NCI-H146 (cell line): ENCODE results near the gene TBCD.
"Not testable (repeated sequence)": the region's sequence is repeated elsewhere in the genome, so short reads cannot be mapped to it uniquely, and the experiment has no call there.

ENCODE experiments used
- DNase-seq: peaks from one replicate; lab custom pipeline; 2025; lab: John Stamatoyannopoulos, UW

TBCD gene

DNA sequence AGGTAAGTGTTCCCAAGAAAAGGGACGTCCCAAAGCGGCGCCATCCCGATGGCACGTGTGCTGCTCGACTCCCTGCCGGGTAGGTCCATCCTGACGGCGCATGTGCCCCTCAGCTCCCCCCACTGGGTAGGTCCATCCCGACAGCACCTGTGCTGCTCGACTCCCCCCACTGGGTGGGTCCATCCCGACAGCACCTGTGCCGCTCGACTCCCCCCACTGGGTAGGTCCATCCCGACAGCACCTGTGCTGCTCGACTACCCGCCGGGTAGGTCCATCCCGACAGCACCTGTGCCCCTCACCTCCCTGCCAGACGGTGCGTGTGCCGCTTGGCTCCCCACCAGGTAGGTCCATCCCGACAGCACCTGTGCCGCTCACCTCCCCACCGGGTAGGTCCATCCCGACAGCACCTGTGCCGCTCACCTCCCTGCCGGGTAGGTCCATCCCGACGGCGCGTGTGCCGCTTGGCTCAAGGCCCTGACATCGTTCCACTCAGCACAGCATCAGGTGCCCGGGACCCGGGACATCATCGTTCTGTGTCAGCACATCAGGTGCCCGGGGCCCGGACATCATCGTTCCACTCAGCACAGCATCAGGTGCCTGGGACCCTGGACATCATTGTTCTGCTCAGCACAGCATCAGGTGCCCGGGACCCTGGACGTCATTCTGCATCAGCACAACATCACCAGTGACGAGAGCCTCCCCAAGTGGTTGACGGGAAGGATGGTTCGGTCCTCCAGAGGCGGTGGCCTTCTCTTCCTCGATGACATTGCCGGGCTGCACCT lies 22.2 kb upstream of the TBCD start:
- no peak for DNase-seq

DNA sequence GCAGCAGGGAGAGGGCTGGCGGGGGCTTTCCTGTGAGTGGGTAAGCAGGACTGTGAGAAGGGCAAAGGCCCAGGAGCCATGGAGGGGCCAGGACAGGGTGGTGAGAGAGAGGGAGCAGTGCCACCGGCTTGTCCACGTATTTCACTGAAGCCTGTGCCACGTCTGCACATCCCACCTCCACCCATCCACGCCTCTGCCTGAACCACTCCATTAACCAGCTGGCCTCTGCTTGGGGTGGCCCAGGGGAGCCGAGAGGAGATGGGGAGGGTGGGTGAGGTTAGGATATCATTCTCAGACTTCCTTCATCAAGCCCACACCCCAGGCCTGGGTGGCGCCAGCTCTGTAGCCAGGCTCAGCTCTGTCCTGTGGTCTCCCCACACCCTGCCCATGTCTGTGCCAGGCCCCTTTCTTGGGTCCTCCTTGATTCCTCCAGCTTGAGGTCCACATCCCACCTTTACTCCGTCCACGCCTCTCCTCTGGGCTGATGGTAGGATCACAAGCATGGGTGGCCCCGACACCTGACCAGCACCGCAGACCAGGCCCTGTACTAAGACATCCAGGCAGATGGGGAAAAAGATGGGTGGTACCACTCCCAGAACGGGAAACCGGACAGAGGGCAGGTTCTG lies 19.6 kb upstream of the TBCD start:
- DNase-seq, result no peak

DNA sequence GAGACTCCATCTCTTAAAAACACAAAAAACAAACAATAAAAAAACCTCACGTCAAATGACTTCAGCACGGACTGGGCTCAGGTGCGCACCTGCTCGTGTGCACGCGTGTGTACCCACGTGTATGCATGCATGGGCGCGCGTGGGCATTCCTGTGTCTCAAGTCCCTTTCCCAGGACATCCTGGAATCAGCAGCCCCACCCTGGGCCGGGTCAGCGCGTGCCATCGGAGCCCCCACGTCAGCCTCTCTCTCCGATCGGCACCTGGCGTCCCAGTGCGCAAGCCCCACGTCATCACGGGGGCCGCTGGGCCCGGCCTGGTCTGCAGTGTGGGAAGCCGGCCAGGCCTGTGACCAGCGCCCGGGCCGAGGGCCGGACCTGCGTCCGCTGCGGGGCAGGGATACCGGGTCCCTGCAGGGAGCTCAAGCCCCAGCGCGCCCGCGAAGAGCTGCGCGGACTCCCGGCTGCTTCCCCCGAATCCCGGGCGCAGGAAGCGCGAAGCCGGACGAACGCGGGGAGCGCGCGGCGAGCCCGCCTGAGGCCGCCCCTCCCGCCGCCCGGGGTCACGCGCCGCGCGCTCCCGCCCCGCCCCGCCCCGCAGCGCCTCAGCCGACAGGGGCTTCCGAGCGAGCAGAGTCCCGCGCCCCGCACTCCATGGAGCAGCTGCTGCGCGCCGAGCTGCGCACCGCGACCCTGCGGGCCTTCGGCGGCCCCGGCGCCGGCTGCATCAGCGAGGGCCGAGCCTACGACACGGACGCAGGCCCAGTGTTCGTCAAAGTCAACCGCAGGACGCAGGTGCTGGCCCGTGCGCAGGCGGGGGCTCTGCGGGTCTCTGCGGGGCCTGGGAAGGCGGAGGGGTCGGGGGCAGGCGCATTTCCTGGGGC lies 16.6 kb upstream of the TBCD start, which contains the start of gene FN3K:
Gene FN3K, plus strand, starts transcription at position 629 of the 880 bp plus-strand sequence. Its CDS starts 22 bp downstream, at position 651.
- DNase-seq, result peak; percentile 85

DNA sequence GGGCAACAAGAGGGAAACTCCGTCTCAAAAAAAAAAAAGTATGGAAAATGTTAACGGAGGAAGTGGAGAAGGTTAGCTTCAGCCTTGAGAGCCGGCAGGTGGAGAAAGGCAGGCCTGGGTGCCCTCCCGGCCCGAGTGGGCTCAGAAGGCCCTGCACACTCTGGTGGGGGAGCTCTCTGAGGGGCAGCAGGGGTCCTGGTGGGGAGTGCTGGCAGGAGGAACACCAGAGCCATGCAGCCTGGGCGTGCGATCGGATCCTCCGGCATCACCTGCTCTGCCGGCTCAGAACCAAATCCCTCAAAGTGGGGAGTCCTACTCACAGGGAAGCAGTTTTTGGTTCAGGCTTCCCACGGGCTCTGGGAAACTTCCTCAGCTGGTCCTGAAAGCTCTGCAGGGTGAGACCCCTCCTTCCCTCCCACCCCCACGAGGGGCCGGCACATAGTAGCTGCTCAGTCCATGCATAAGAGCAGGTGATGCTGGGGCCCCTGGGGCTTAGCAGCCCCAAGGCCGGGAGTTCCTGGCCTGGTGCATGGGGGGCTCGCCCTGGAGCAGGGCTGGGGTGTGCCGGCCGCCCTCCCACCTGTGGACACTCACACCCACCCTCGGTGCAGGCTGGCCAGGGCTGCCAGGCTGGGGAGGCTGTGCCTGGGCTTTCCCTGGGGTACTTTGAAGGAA lies 15.2 kb upstream of the TBCD start:
- DNase-seq, result no peak

DNA sequence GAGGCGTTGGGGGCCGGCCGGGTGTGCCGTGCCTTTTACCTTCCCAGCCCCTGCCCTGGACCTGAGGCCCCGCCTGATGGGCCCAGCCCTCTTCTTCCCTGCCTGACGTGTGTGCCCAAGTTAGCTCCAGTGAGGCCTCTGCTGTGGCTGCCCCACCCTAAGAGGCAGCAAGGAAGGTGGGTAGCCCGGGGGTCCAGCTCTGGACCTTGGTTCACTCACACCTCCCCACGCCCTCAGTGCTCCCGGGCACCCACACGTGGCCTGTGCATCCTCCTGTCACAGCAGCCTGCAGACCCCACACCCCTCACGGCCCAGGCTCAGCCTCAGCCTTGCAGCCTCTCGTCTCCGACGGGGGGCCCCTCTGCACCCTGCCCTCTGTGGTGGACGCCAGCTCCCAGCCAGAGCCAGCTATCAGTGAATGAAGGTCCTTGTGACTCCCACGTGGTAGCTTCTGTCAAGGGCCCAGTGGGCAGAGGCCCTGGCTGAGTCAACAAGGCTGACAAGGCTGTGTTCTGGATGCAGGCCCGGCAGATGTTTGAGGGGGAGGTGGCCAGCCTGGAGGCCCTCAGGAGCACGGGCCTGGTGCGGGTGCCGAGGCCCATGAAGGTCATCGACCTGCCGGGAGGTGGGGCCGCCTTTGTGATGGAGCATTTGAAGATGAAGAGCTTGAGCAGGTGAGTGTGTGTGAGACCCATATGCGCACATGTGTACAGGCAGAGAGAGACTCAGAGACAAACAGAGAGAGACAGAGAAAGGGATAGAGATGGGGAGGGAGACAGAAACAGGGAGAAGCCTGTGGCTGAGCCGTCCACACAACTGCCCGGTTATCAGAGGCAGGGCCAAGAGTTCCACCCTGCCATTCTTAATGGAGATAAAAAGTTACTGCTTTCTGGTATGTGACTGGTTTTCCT lies 13.6 kb upstream of the TBCD start:
- no peak for DNase-seq

DNA sequence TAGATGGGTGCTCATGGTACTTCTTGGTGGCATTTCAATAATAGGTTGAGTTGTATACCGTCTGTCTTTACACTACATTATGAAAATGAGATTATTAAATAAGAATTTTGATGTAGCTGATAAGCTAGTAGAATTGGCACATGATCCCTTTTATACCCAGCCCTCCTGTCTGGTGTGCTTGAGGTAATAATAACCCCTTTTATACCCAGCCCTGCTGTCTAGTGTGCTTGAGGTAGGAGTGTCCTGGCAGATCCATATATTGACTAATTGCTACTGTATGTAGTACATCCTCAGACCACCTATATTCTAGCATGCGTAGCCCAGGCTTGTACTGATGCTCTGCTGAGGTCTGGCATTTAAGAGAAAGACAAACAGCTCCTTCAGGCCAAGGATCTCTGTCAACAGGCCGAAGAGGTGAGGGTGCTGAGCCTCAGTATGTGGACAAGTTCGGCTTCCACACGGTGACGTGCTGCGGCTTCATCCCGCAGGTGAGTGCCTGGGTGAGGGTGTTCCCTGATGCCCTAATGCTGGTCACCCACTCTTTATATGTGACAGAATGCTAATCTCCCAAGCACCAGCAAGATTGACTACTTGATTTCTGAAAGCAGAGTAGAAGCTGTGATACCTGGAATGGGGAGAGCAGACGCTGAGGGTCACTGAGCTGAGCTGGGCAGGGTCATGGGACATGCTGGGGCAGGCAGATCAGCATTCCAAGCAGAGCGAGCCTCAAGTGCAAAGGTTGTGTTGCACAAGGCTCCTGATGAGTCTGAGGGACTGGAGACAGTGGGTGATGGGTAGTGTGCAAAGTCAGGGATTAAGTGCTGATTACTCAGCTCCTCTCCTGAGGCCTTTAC lies 10.7 kb upstream of the TBCD start:
- no peak for DNase-seq

DNA sequence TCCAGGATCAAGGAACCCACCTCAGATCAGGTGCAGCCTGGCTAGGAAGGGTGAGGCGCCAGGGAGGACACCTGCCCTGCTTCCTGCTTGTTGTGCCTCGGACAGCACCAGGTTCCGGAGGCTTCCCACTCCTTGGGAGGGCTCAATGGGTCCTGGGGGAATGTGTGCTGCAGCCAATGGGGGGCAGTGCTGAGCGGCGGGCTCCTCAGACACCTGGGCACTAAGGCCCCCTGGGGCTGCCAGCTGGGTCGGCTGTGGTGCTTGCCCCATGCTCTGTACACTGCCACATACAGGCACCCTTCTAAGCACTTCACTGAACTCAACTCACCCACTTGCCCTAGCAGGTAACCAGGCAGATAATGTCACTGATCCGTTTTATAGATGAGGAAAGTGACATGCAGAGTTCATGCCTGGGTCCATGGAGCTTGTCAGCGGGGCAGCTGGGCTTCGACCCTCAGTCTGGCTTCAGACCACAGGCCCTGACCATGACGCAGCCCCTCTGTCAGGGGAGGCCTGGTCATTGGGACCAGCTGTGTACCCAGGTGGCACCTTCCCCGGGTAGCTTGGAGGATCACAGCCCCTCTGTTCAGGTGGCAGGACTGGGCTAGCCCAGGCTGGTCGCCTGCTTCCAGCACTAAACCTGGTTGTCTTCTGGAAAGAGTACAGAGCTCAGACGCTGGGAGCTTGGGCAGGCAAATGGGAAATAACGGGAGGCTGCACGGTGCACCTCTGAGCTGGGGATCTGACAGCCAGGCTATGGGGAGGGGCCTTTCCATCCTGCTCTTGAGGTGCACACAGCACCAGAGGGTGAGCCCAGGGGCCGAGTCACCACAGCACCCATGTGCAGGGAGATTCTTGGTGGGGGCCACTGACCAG lies 8.3 kb upstream of the TBCD start:
- no peak for DNase-seq

DNA sequence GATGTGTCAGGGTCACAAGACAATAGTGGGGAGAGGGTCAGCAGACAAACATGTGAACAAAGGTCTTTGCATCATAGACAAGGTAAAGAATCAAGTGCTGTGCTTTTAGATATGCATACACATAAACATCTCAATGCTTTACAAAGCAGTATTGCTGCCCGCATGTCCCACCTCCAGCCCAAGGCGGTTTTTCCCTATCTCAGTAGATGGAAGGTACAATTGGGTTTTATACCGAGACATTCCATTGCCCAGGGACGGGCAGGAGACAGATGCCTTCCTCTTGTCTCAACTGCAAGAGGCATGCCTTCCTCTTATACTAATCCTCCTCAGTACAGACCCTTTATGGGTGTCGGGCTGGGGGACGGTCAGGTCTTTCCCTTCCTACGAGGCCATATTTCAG lies 7.1 kb upstream of the TBCD start:
- not testable (repeated sequence) for DNase-seq

DNA sequence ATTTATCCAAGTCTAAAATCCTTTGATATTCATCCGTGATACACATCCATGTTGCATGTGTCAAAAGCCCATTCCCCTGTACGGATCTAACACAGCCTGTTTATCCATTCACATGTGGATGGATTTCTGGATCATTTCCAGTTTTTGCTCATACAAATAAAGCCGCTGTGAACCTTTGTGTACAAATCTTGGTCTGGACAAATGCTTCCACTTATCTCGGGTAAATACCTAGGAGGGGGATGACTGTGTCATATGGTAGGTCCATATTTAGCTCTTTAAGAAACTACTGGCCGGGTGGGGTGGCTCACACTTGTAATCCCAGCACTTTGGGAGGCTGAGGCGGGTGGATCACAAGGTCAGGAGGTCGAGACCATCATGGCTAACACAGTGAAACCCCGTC lies 6.3 kb upstream of the TBCD start:
- peak; percentile 53 for DNase-seq

DNA sequence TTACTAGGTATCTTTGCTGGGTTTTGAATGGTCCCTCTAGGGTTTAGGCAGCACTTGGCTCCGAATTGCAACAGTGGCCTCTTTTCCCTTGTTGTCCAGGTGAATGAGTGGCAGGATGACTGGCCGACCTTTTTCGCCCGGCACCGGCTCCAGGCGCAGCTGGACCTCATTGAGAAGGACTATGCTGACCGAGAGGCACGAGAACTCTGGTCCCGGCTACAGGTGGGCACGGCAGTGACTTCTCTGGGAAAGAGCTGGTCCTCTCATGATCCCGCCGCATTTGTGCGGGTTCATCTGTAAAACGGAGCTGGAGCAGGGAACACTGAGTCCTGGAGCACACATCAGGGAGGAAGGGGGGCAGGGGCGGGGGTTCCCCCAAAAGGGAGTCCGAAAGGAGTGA lies 3.1 kb upstream of the TBCD start:
- no peak for DNase-seq

DNA sequence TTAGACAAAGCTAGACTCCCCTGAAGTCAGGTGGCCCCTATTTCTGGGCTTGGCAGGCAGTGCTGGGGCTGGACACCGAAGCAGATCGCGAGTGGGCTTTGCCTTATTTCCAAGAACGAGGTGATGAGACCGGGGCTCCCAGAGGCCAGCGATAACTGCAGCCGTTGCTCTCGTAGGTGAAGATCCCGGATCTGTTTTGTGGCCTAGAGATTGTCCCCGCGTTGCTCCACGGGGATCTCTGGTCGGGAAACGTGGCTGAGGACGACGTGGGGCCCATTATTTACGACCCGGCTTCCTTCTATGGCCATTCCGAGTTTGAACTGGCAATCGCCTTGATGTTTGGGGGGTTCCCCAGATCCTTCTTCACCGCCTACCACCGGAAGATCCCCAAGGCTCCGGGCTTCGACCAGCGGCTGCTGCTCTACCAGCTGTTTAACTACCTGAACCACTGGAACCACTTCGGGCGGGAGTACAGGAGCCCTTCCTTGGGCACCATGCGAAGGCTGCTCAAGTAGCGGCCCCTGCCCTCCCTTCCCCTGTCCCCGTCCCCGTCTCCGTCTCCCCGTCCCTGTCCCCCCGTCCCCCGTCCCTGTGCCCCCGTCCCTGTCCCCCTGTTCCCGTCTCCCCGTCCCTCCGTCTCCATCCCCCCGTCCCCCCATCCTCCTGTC lies 1.5 kb upstream of the TBCD start:
- DNase-seq, result no peak

DNA sequence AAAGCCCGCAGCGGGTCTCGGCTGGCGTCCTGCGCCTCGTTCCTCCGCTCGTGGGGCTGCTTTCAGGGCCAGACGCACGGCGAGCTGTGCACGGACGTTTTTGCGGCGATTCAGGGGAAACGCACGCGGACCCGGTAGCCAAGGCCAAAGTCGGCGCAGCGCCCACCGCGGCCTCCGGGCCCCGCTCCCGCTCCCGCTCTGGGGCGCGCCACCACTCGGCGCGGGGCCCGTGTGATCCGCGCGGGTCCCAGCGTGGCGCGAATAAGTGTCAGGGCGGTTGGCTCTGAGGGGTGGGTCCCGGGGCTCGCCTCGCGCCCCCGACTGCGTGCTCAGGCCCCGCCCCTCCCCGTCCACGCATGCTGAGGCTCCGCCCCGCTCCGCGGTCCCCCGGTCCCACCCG lies 694 bp upstream of the TBCD start:
- no peak for DNase-seq

DNA sequence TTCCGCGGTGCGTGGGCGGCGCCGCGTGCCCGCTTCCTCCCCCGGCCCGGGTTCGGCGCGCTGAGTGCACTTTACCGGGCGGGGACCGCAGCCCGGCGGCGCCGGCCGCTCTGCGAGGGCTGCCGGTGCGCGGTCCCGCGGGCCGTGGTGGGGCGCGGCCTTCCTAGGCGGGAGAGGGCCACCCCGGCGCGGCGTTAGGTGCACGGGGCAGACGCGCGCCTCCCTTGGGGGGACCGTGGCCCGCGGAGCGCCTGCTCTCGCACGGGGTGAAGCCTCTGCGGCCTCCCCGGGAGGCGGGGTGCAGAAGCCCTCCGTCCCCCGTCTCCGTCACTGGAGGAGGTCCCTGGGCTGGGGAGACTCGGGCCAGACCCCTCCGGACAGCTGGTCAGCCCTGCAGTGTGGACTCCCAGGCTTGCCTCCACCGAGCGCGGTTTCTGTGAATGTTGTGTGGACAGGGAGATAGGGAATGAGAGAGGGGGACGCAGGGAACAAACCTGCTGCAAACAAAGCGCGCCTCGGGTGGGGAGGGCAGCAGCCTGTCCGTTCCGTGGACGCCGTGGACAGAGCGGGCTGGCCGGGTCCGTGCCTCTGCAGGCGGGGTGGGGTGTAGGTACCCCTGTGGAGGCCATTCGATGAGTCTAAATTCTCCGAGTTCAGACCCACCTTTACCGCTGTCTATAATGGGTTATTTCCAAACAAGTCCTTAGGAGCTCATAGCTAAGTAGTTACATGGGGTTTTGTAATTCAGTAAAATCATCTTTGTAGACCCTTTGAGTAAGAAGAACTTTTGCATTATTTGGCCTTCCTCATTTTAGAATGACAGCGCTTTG lies 721 bp downstream of the TBCD start:
- peak; percentile 46 for DNase-seq

DNA sequence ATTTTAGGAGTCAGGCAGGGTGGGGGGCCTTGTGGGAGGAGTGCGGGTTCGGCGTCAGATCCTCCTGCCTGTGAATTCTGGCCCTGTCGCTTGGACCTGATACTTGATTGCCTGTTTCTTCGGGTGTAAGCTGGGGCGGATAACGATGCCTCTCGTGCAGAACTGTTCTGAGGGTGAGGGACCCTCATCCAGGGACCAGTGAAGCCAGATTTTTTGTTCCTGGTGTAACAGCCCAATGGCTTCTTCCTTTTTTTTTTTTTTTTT lies 1.3 kb downstream of the TBCD start:
- no peak for DNase-seq

DNA sequence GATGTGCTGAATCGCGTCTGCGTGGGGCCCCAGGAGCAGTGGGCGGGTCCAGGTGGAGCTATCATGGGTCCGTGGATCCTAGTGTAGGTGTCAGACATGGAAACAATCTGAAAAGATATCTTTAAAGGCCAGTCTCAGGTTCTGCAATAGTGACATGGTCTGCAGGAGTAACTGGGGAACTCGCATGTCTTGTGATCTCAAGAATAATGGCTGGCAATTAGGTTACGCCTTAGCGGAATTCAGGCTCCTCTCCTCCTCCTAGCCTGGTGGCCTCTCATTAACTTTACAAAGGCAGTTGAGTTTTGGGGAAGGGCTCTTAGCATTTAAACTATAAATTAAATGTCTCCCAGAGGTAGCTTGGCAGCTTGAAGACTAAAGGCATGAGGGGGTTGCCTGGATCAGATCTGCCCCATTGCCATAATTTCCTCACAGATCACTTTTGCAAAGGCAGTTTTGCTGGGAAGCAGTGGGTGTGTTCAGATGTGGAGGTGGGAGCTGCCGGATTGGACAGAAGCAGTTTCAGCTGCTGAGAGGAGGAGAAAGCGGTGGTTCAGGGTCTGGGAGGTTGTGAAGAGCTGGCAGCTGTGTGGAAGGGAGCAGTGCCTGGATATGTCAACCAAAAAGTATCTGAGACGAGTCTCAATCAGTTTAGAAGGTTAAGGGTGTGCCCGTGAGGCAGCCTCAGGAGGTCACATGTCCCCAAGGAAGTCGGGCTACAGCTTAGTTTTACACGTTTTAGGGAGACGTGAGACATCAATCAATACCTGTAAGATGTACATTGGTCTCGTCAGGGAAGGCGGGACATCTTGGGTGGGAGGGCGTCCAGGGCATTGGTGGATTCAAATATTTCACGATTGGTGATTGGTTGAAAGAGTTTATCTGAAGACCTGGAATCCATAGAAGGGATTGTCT lies 2.7 kb downstream of the TBCD start:
- DNase-seq, result no peak

DNA sequence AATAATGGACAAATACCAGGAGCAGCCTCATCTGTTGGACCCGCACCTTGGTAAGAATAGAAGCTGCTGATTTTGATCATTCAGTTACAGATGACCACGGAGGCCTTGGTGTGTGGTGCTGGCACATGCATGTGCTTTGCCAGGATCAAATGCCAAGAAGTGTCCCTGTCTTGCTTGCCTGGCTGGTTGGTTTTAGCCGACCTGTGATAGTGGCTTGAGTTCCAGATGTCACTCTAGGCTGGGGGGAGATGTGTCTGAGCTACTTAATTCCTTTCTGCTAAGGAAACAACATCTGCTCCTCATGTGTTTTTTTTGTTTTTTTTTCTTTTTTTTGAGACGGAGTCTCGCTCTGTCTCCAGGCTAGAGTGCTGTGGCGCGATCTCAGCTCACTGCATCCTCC lies 4.3 kb downstream of the TBCD start:
- DNase-seq, result no peak

DNA sequence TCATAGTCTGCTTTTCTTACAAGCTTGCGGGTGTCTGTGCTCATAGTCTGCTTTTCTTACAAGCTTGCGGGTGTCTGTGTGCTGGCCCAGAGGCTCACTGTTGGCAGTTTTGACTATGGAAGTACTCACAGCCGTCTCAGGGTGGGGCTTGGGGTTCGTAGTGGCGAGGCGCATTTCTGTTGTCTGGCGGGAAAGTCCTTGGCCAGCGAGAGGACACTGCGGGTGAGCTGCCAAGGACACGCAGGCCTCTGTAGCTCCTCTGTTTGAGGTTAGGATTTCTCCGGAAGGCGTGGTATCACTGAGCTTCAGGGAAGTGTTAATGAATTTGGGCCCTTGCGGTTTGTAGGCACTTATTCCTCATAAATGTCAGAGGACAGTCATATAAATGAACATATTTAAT lies 13.5 kb downstream of the TBCD start:
- DNase-seq, result no peak
